T-helper 2 cell treated with Interferon-gamma antibody and Interleukin-4, amounts not matched to agents 100 ng/mL and 5 ng/mL, for 36 hours (primary cell): Measurements from ENCODE around the gene ARFGEF2. TPM values are rescaled to one million over a fixed set of nuclear protein-coding genes. Genes with fewer than 3 reads are reported as not detected.
"Not testable (repeated sequence)": the region's sequence is repeated elsewhere in the genome, so short reads cannot be mapped to it uniquely, and the experiment has no call there.

ENCODE experiments used
- intact Hi-C: fragments of 100-400 bp; cut with micrococcal nuclease; formaldehyde crosslinking; loops from one replicate; pipeline ENCODE4 v1.15.1; 2023
- total RNA-seq: library from RNA; stranded (reverse); gene quantifications from 2 replicates; pipeline ENCODE4 v1.2.3, GENCODE V29; 2022

ARFGEF2 gene
- total RNA-seq, 1 donor from 2014 or later, result 25.1 TPM

- intact Hi-C loops, result no loop called here
These were observed 29.5 kb downstream of the ARFGEF2 start for GRCh38 chr20:48951041-48951440.

GRCh38 chr20:48951646-48952045 lies 30.1 kb downstream of the ARFGEF2 start:
- intact Hi-C loops, result no loop called here

- intact Hi-C loops, result no loop called here
These were observed 31.1 kb downstream of the ARFGEF2 start for GRCh38 chr20:48952656-48953055.

- intact Hi-C loops, result no loop called here
These were observed 32.1 kb downstream of the ARFGEF2 start for GRCh38 chr20:48953653-48954052.

- intact Hi-C loops, result no loop called here
These were observed 34.5 kb downstream of the ARFGEF2 start for GRCh38 chr20:48956052-48956451.

DNA sequence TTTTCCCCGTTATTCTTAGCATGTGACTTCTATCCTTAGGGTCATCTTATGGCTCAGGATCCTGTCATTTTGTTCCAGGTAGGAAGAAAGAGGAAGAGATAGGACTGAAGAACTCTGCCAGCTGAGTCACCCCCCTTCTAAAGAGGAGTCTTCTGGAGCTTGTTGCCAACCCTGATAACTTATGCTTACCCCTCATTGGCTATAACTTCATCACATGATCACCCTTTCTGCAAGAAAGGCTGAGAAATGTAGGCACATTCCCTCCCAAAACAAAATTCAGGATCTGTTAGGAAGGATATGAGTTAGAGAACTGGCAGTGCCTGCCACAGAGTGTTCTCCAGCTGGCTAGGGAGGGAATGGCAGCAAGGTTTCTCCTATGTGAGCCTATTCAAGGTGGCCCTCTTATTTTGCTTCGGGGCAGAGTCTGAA lies 35.6 kb downstream of the ARFGEF2 start:
- intact Hi-C loops, result no loop called here

DNA sequence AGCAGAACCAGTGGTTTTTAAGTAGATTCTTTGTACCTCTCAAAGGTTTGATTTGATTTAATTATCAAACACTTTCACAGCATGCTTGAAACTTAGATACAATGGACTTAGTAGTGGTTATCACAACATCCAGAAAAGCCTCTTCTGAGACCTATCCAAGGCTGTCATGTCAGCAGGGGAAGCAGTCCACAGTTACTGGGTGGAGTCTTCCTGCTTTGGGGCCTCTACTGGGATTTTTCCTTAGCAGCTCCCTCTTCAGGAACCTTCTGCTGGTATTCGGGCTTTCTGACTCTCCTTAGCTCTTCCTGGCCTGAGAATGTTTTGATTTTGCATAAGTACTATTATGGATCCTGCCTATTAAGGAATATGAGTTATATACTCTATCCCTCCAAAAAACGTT lies 36.0 kb downstream of the ARFGEF2 start:
- intact Hi-C loops, result no loop called here

DNA sequence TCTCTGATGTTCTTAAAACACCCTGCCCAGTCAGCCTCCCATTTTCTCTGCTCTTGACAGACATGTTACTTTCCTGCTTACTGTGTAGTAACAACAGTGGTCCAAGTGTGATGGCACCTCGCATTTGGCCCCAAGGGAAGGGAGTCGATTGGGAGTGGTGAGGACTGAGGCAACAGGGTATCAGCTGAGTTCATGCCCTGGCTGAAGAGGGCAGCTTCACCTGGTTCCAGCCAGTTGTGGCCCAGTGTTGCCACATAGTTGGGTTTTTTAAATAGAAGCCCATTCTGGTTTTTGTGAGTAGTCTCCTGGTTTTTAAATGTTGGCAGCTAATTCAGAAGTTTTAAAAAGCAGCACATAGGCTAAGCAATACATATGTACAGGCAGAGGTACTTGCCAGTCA lies 37.2 kb downstream of the ARFGEF2 start:
- intact Hi-C loops, result no loop called here

- intact Hi-C loops, result no loop called here
These were observed 38.5 kb downstream of the ARFGEF2 start for GRCh38 chr20:48959899-48960550.

DNA sequence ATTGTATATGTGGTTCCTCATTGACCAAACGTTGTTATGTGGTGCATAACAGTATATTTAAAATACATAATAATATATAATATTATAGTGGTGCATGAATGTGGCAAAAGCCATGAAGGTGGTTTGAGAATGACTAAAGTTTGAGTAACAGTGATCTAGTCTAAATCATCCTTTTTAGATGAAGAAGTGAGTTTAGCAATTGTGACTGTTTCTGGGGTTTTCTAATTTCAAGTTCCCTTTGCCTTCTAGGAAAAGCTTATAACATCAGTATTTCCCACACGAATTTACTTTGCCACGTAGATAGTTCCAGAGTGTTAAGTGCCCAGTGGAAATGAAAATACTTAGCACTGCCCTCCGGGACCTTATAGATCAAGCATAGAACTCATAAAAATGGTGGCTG lies 40.9 kb downstream of the ARFGEF2 start:
- intact Hi-C loops, result no loop called here

DNA sequence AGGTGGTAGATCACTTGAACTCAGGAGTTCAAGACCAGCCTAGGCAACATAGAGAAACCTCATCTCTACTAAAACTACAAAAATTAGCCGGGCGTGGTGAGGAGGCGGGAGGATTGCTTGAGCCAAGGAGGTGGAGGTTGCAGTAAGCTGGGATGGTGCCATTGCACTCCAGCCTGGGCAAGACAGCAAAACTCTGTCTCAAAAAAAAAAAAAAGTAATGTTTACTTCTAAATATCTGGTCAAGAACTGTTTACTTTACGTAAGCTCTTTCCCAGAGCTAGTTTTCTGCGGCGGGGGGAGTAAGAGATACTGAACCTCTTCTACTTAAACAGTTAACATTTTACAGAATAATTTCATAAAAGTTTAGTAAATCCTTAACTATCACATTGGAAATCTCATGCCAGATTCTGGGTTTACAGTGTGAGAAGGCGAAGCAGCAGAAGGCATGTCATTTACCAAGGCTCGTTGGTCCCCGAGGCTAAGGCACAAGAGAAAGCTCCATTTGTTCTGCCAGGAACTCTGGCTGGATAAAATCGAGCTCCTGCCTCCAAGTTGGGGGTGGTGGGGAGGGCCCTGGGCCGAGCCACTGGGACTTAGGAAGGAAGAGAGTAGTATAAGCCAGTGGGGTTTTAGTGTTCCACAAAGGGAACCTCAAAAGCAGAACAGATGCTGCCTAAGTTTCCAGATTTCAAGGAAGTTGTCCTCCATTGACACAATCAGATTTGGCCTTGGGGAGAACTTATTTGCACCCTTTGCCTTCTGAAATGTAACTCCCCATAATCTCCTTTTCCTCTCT lies 41.7 kb downstream of the ARFGEF2 start:
- intact Hi-C loops, result no loop called here

GRCh38 chr20:48965189-48965910 lies 43.8 kb downstream of the ARFGEF2 start:
- intact Hi-C loops, result no loop called here

- intact Hi-C loops, result no loop called here
These were observed 49.3 kb downstream of the ARFGEF2 start for GRCh38 chr20:48970681-48971365.

DNA sequence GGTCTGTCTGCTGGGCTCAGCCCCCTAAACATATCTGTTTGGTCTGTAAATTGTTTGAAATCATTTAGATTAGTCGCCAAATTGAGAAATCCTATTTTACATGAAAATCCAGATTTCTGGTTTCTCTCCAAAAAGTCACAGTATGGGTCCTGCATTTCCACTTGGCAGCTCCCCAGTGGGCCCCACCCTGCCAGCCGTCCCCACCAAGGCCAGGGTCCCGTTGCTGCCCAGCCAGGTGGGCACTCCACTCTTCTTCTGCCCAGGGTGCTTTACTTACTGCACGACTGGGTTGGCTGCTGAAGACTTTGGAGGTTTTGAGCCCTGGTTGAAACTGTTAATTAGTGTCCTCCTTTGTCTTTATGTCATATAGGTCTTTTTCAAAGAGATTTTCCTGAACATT lies 50.4 kb downstream of the ARFGEF2 start:
- intact Hi-C loops, result no loop called here

- intact Hi-C loops, result no loop called here
These were observed 51.3 kb downstream of the ARFGEF2 start for GRCh38 chr20:48972816-48973215.

DNA sequence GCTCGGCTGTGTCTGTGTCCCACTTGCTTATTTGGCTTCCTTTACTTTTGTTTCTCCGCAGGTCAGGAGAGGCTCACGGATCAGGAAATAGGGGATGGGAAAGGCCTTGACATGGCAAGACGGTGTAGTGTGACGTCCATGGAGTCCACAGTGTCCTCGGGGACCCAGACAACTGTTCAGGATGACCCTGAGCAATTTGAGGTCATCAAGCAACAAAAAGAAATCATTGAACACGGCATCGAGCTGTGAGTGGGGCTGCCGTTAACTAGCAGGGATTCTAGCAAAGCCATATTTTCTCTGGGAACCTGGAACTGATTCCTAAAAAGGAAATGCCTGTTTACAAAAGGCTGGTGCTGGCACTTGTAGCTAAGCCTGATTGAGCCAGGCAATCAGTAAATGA lies 54.4 kb downstream of the ARFGEF2 start:
- intact Hi-C loops, result no loop called here

DNA sequence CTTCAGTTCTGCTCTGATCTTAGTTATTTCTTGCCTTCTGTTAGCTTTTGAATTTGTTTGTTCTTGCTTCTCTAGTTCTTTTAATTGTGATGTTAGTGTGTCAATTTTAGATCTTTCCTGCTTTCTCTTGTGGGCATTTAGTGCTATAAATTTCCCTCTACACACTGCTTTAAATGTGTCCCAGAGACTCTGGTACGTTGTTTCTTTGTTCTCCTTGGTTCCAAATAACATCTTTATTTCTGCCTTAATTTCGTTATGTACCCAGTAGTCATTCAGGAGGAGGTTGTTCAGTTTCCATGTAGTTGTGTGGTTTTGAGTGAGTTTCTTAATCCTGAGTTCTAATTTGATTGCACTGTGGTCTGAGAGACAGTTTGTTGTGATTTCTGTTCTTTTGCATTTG lies 58.5 kb downstream of the ARFGEF2 start:
- intact Hi-C loops, result not testable (repeated sequence)

DNA sequence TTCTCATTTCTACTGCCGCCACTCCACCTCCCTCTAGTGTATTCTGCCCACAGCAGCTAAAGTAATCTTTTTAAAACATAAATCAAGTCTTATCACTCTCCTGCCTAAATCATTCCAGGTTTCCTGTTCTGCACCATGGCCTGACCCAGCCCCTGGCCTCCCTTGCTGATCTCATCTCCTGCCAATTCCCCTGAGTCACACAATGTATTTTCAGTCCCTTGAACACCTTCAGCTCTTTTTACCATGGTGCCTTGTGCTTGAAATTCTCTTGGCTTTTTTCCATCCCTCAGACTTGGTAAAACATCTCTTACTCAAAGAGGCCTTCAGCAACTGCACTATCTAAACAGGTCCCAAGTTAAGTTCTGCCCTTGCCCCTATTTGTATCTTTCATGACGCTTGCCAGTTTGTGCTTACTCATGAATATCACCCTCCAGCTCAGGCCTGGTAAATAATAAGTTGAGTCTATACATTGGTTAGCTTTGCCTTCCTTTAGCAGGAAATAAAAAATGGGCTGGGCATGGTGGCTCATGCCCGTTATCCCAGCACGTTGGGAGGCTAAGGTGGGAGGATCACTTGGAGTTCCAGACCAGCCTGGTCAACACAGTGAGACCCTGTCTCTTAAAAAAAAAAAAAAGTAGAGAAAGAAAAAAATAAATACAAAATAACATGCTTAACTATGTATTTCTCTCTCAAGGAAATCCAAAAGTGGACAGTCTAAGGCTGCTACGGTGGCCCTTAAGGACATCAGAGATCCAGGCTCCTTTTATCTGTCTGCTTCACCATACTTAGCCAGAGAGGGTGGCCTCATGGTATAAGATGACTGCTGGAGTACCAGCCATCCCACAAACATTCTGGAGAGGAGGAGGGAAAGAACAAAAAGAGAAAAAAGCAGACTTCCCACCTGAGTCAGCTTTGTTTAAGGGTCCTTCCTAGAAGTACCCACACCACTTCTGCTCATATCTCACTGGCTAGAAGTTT lies 62.2 kb downstream of the ARFGEF2 start:
- intact Hi-C loops, result no loop called here

DNA sequence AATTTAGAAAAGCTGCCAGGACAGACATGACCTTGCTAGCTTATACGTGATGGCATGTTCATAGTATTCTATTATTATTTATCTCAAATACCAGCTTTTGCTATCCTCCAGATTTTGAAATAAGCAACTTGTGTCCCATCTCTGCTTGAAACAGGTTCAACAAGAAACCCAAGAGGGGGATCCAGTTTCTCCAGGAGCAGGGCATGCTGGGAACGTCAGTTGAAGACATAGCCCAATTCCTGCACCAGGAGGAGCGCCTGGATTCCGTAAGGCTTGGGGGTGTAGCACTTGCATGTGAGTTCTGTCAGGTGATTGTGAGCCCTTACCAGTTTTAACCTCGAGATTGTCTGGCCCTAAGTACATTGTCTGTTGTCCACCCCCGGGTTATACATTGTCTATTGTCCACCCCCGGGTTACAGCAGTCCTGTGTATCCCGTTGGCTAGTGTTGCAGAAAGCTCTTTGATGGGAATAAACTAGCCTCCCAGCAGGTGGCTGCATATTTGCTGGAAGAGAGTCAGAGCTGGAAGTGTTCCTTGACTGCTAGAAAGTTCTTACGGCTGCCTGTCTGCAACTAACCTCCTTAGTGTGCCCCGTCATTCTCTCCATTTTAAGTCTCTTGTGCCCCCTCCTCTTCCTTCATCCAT lies 63.2 kb downstream of the ARFGEF2 start:
- intact Hi-C loops, result no loop called here

DNA sequence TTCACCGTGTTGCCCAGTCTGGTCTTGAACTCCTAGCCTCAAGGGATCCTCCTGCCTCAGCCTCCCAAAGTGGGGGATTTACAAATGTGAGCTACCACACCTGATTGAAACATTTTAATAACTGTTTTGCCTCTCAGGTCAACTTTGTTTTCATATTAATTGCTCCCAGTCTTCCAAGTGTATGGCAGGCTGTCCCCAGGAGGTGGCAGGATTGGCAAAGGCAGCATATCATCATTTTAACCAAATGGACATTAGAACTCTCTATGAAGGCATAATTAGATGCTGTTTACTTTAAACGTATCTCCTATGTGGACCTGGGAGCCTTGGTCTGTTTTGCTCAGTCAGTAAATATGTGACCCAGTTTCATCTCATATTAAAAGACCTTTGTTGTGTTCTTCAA lies 65.4 kb downstream of the ARFGEF2 start:
- intact Hi-C loops, result no loop called here
